Nucleus accumbens (tissue), 56 donors: ENCODE measurements around the gene PSMD13.
"Not testable (repeated sequence)": the region's sequence is repeated elsewhere in the genome, so short reads cannot be mapped to it uniquely, and the experiment has no call there.

Experiments
- DNase-seq, 56 donors: peaks; one replicate each; lab custom pipeline; 2025; lab: John Stamatoyannopoulos, UW

Gene PSMD13

DNA sequence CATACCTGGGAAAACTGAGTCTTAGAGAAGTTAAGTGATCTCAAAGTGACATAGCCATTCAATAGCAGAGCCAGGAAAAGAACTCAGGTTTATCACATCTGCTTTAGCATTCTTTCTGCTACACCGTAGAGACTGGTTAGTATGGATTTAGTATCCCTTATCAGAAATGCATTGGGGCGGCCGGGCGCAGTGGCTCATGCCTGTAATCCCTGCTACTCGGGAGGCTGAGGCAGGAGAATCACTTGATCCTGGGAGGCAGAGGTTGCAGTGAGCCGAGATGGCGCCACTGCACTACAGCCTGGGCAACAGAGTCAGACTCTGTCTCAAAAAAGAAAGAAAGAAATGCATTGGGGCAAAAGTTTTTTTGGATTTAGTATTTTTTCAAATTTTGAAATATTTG is 1.6 kb downstream of the PSMD13 start:
- not testable (repeated sequence) for DNase-seq

DNA sequence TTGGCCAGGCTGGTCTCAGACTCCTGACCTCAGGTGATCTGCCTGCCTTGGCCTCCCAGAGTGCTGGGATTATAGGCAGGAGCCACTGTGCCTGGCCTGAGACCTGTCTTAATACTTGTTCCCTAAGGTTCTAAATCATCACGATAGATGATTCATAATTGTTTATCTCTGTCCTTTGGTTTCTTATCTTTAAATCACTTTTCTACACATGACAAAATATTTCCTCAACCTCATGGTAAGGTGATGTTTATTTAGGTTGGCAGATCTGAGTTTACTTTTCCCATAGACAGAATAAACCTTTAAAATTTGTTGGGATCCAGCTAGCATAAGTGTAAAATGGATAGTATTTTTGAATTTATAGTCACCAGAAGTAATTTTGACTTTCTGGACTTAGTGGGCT is 3.5 kb downstream of the PSMD13 start:
- no peak for DNase-seq

DNA sequence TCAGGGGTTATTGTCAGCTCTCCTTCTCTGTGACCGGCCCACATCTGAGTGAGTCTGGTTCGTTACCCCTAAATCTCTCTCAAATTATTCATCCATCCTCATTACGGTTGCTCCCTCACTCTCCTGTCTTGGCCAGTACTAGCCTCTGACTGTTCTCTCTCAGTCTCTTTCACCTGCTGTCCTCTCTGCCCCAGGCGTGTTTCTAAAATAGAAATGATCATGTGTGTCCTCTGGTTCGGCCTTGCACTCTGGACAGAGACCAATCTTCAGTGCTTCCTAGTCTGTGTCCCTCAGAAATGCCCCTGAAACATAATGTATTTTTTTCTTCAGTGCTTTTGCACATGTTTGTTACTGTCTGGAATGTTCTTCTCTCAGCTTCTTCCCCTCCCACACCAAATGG is 4.9 kb downstream of the PSMD13 start:
- no peak for DNase-seq

DNA sequence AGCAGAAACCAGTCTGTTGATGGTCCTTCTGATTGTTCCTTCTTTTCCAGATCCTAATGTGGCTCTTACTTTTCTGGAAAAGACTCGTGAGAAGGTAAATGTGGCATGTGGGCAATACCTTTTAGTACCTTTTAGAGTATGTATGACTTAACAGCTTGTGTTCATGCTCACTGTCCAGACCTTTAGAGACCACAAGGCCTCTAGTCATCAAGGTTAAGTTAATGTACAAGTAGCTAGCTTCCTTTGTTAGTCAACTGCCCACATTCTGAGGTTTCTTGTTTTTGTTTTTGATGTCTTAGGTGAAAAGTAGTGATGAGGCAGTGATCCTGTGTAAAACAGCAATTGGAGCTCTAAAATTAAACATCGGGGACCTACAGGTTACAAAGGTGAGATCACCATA is 7.6 kb downstream of the PSMD13 start:
- DNase-seq: no peak

DNA sequence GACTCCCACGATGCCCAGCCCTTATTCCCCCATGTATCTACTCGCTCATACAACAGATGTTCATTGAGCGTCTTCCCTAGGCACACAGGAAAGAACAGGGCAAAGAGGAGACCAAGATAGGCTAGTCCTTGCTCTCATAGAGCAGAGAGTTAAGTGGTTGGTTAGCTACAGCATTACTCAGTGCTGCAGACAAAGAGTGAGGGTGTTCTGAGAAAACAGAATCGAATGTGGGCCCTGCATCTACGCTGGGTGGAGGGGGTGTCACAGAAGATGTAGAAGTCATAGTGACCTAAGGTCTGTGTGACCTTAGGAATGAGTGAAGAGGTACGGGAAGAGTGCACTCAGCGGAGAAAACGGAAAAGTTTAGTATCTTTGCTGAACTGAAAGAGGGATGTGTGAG is 12.3 kb downstream of the PSMD13 start:
- no peak for DNase-seq

DNA sequence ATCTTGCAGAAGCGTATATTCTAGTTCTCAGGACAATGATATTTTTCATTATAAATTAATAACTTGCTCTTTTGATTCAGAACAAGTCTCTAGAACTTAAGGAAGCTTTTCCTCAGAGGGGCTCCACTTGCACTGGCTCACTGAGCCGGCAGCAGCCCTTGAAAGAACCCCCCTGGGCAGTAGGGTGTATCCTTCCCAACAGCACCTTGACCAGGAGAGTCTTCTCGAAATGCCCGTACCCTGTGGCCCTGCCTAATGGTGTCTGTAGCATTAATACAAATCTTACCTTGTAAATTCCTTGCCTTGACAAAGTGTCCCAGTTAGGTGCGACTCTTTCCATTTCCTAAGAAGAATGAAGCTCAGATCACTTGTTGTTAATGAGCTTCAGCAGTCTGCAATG is 13.5 kb downstream of the PSMD13 start:
- DNase-seq: no peak

DNA sequence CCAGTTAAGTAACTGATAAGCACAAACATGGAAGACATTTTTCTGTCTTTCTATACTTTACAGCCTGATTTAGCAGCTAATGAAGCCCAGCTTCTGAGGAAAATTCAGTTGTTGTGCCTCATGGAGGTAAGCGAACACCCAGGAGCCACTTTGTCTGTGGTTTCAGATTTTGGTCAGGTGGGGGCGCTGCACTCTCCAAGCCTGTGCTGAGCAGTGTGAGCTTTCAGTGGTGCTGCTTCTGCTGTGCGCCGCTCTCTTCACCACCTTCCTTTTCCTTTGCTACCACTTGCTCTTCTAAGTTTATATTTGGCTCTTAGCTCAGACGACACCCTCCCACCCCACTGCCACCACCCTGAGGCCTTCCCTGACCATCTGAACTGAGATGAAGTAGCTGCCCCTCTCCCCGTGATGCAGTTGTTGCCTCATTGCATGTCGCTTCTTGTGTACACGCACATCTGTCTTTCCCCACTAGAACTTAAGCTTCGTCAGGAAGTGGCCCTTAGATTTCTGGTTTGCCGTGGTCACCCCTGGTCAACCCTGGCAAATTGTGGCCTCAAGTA is 14.0 kb downstream of the PSMD13 start:
- DNase-seq: peak in 14 of 56 donors; percentile 5 to 60 (median 22)

DNA sequence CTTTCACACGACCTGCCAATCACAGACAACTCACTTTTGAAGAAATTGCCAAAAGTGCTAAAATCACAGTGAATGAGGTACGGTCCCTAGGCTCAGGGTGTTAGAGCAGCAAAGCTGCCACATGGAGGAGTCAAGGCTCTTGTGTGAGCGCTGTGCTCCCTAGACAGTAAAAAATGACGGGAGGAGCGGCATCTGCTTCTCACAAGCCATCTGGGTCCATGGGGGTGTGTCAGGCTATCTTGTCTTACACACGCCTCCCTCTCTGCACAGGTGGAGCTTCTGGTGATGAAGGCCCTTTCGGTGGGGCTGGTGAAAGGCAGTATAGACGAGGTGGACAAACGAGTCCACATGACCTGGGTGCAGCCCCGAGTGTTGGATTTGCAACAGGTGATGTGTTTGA is 14.8 kb downstream of the PSMD13 start:
- no peak for DNase-seq

DNA sequence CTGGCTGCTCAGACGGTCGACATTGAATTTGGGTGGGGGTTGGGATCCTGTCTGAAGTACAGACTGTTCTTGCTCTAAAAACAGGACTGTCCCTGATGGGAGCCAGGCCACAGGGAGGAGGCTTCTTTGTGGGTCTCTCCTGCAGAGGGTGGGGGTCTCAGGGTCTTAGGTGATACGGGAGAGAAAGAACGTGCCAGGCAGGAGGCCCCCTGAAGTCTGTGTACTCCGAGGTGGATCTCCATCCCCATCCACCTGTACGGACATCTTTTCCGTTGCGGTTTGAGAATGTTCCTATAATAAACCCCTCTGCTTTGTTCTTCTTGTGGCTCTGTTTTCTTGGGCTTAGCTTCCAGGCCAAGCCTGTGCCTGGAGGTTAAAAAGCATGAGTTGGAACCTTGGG is 15.9 kb downstream of the PSMD13 start:
- no peak for DNase-seq

DNA sequence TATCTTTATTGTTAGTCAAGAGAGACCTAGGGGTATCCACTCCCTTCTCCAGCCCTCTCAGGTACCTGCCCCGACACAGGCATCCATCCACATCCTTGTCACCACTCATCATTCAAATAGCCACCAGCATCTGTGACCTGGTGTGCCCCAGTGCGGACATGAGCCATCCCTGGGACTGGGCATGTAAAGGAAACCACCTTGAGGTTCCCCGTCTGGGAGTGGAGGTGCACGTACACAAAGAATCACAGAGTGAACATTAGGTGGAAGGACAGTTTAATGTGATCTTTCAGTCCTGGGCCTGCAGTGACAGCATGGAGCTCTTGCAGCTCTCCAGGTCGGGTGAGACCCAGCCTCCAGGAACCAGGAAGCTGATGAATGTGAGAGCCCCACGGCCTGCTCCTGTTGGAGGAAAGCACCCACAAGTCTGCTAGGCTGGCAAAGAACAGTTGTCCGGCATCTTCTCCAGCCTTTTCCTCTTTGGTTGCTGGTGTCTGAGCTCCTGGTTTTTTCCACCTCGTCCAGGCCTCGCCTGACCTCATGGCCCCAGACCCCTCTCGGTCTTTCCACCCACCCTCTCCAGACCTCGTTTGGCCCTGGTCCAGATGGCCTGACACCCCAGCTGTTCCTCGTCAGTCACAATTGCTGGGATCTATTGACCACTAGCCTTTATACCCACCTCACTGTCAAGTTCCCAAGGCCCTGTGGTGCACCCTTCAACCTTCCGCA is 16.5 kb downstream of the PSMD13 start:
- DNase-seq: no peak

DNA sequence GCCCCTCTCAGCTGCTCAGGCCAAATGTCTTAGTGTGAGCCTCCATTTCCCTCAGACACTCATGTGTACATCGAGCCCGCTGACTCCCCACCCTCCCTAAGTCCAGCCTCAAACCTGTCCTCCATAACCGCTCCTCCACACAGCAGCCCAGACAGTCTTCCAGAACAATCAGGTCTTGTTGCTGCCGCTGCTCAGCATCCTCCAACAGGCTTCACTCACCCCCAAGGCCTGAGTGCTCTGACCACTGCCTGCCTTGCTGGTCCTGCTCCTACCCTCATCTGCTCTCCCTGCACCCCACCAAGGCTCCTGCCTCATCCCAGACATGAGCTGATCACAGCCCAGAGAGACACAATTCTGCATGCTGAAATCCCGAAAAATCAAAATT is 17.1 kb downstream of the PSMD13 start:
- no peak for DNase-seq

DNA sequence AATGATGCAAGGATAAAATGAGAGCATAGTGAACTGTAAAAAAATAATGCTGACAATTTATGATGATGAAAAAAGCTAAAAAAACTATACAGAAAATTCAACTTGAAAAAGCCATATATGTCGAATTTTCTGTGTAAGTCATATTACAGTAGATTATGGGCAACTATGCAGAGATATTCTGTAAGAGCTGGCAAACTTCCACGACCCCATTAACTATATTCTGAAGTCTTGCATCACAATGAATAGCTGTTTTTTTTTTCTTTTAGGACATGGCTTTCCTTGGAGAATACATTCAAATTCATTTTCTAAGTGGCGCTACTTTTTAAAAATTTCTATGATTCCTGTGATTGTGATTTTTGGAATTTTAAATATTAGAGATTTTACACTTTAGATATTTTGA is 18.4 kb downstream of the PSMD13 start:
- DNase-seq: no peak

DNA sequence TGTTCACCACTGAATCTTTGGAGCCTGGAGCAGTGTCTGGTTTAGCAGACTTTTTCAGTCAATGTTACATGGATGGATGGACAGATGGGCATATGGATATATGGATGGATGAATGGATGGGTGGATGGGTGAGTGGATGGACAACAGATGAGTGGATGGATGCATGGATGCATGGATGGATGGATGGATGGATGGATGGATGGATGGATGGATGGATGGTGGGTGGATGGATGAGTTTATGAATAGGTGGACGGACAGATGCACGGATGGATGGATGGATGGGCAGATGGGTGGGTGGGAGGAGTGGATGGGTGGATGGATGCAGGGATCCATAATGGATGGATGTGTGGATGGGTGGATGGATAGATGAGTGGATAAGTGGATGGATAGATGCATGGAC is 19.0 kb downstream of the PSMD13 start:
- DNase-seq: no peak

DNA sequence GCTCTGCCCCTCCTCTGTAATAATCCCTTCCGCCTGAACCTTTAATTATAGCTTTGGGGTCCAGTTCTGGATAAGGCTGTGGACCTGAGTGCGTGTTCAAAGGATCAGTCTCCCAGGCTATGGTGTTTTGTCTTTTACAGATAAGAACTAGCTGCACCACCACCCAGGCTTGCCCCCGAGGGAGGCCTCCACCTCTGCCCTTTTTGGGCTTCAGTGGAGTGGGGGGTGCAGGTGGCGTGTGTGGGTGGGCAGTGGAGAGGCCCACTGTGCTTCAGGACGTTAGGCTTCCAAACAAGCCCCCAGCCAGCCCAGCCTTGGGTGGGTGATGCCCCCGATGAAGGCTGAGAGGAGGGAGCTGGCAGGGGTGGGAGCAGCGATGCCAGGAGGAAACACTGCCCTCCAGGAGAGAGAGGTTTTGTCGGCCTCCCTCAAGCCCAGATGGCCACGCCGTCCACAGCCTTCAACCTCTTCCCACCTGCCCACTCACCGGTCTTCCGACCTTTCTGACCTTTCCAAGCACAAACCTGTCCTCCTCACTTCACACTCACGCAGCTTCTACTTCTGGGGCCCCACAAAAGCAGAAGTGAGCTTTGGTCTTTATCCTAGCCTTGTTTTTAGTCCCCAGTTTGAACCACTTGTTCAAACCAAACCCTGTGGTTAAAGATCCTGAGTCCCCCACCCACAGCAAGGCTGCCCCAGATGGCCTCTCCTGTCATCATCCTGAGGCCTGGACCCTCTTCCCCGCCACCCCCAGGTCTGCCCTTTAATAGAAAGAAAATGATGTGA is 20.4 kb downstream of the PSMD13 start:
- no peak for DNase-seq

DNA sequence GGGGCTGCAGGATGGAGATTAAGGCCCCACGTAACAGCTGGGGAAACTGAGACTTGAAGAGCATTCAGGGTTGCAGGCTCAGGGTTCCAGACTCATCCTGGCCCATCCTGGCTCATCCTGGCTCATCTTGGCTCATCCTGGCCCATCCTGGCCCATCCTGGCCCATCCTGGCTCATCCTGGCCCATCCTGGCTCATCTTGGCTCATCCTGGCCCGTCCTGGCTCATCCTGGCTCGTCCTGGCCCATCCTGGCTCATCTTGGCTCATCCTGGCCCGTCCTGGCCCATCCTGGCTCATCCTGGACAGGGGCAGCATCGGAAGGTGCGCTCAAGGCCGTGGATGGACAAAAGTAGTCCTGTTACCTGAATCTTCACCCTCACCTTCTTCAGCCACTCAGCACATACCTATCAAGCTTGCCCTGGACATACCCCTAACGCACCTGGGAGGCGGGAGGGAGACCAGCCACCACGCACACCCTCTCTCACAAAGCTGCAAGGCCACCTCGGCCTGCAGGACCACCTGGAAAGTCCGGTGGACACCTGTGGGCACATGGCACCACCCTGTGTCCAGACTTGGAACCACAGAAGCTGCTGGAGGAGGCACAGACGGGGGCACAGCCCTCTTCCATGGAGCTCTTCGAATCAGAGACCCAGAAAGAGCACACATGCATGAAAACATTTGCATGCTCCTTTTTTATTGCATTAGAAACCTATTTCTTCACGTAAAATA is 21.2 kb downstream of the PSMD13 start:
- no peak for DNase-seq

DNA sequence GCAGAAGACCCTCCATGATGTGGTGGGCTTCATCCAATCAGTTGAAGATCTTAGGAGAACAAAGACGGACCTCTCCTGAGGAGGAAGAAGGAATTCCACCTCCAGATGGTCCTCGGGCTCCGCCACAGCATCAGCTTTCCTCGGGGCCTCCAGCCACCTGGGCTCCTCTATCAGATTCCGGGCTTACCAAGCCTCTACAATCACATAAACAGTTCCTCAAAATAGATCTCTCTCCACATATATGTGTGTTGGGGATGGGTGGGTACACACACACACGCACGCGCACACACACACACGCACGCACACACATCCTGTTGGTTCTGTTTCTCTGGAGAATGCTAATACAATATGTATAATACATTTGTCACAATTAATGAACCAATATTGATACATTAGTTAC is 22.6 kb downstream of the PSMD13 start:
- no peak for DNase-seq

DNA sequence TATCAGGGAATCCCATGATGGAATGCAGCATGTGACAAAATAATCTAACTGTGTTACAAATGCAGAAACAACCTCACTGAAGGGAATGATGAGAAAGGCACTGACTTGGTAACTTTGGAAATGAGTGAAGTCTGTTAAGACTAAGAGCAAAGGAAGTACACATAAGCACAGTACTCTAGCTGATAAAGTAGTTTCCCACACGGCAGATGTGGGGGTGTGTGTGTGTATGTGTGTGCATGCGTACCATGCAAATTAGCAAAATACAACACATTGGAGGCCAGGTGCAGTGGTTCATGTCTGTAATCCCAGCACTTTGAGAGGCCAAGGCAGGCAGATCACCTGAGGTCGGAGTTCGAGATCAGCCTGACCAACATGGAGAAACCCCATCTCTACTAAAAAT is 24.8 kb downstream of the PSMD13 start:
- no peak for DNase-seq

DNA sequence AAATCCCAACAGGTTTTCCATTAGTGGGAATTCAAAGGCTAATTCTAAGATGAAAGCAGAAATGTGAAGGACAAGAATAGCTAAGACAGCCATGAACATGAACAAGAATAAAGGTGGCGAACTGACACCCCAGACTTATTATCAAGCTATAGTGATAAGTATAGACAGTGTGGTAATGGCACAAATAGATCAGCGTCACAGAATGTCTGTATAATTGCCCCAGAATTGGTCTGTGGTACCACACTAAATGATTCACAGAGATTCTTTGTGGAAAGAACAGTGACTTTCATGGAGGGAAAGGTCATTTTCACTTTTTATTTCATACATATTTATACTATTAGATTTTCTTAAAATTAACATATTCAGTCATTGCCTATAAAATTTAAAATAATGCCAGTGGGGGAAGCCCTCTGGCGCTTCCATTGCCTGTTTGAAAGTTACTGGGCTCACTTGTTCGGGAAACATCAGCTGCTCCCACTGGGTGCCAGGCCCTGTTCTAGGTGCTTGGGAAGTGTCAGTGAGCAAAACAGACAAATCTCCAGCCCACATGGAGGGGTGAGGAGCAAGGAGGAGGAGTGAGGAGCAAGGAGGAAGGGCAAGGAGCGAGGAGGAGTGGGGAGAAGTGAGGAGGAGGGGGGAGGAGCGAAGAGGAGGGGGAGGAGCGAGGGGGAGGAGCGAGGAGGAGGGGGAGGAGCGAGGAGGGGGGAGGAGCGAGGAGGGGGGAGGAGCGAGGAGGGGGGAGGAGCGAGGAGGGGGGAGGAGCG is 30.1 kb downstream of the PSMD13 start:
- no peak for DNase-seq

DNA sequence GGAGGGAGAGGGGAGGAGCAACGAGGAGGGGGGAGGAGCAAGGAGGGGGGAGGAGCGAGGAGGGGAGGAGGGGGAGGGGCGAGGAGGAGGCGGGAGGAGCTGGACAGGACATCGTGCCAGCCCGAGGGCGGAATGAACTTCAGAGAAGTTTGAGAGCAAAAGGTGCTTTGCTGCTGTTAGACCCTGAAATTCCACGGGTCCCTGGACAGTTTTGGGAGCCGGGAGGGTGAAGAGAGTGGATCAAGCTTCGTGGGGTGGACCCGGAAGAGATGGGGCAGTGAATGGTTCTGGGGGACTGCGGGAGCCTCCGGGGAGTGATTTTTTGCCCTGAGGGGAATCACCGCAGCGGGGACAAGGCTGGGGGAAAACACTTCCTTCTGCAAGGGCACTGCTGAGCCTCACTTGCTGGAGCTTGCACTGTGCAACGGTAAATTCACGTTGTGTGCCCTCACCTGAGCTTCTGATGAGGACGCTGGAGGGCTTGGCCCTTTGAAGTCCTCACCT is 30.8 kb downstream of the PSMD13 start:
- no peak for DNase-seq

DNA sequence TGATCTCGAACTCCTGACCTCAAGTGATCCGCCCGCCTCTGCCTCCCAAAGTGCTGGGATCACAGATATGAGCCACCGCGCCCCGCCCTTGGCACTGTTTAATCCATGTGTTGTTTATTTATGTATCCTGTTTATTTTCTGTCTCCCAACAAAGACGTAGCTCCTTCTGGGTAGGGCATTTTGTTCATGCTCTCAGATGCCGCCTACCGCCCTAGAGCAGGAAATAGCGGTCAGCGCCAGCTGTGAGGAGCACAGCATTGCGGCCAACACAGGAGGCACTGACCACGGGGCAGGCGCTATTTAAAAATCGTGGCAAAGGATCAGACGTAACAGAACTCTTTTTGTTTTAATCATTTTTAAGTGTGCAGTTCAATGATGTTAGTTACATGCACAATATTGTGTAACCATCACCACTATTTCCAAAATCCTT is 32.0 kb downstream of the PSMD13 start:
- DNase-seq: peak in 8 of 56 donors; percentile 13 to 32 (median 22)
